Smooth muscle cell (in vitro differentiated cells): ENCODE results near the gene KSR1. TPM values are rescaled to one million over a fixed set of nuclear protein-coding genes. Genes with fewer than 3 reads are reported as not detected.

Source experiments
- DNase-seq: peaks from one replicate; lab custom pipeline; 2025; ENCODE audit not compliant: unreplicated experiment; lab: John Stamatoyannopoulos, UW
- H2AFZ ChIP-seq: fragments of 200-600 bp; sonication (generic); 2 replicates; pipeline ENCODE4 v1.6.0; 2016; ENCODE audit warnings: antibody characterized with exemption, low read depth, mild to moderate bottlenecking
- H3F3A ChIP-seq: fragments of 200-600 bp; sonication (generic); 2 replicates; pipeline ENCODE4 v1.6.0; 2017; ENCODE audit warnings: antibody characterized with exemption, low read depth
- H3K27ac ChIP-seq: fragments of 200-600 bp; sonication (generic); 2 replicates; pipeline ENCODE4 v1.5.1; 2016; ENCODE audit warnings: low read depth, mild to moderate bottlenecking
- H3K27me3 ChIP-seq: fragments of 200-600 bp; sonication (generic); 2 replicates; pipeline ENCODE4 v1.6.1; 2016; ENCODE audit warnings: low read depth, mild to moderate bottlenecking
- H3K36me3 ChIP-seq: fragments of 200-600 bp; sonication (generic); 2 replicates; pipeline ENCODE4 v1.5.1; 2016; ENCODE audit warnings: low read depth
- H3K4me1 ChIP-seq: fragments of 200-600 bp; sonication (generic); 2 replicates; pipeline ENCODE4 v1.5.1; 2016; ENCODE audit warnings: low read depth
- H3K4me2 ChIP-seq: fragments of 200-600 bp; sonication (generic); 2 replicates; pipeline ENCODE4 v1.6.0; 2016; ENCODE audit warnings: mild to moderate bottlenecking
- H3K4me3 ChIP-seq: fragments of 200-600 bp; sonication (generic); 2 replicates; pipeline ENCODE4 v1.5.1; 2016; ENCODE audit warnings: mild to moderate bottlenecking
- H3K79me2 ChIP-seq: fragments of 200-600 bp; sonication (generic); 2 replicates; pipeline ENCODE4 v1.6.0; 2016; ENCODE audit warnings: low read depth, mild to moderate bottlenecking
- H3K9ac ChIP-seq: fragments of 200-600 bp; sonication (generic); 2 replicates; pipeline ENCODE4 v1.6.0; 2016; ENCODE audit warnings: low read depth
- H3K9me3 ChIP-seq: fragments of 200-600 bp; sonication (generic); replicated peaks from 2 replicates; pipeline ENCODE4 v1.5.1; 2016; ENCODE audit warnings: low read depth
- H4K20me1 ChIP-seq: fragments of 200-600 bp; sonication (generic); 2 replicates; pipeline ENCODE4 v1.6.0; 2016; ENCODE audit warnings: low read depth
- WGBS: methylation state at CpG from one replicate; pipeline ENCODE4 v1.1.7; 2016; ENCODE audit warnings: low lambda C conversion rate; 5-methylcytosine and 5-hydroxymethylcytosine counted together
- polyA plus RNA-seq: library from polyadenylated mRNA; unstranded; fragments of >200 nt; fragmentation: Nextera tagmentation; extraction: Ambion mirVana; gene quantifications from 2 replicates; pipeline ENCODE4 v1.2.1, GENCODE V29; 2016
- total RNA-seq: library from RNA; depleted of rRNA; stranded (reverse); fragments of >200 nt; gene quantifications from 2 replicates; pipeline ENCODE4 v1.2.3, GENCODE V29; 2014
- TF ChIP-seq, protein P1 (sequence below): fragments of 200-600 bp; sonication (generic); IDR thresholded peaks from 2 replicates; pipeline ENCODE4 v1.5.1; 2017; ENCODE audit warnings: borderline replicate concordance, mild to moderate bottlenecking, antibody characterized with exemption; ENCODE audit not compliant: insufficient read depth, poor library complexity, severe bottlenecking

The KSR1 gene
- total and polyA plus RNA-seq, 2 experiments from 2014 or later, result 40.4 to 65.1 TPM

DNA sequence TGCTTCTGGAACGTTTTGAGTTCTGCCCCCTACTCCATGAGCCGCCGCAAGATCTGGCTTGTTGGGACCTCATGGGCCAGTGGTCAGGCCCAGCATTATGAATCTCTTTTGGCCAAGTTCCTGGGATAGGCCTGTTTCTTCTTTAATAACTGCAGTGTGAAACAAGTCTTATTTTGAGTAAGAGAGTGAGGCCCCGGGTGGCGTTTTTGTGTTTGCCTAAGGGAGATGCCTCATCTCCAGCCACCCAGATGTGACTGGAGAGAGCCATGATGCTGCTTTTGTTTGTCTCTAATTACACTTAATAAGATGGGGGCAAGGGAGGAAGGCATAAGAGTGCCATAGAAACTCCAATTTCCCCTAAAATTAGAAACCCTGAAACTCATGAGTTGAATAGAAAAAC lies 39.8 kb downstream of the KSR1 start:
- H4K20me1 ChIP-seq, result peaks cover 100% of the 10 kb centered on the region
- TF ChIP-seq, protein P1, sequence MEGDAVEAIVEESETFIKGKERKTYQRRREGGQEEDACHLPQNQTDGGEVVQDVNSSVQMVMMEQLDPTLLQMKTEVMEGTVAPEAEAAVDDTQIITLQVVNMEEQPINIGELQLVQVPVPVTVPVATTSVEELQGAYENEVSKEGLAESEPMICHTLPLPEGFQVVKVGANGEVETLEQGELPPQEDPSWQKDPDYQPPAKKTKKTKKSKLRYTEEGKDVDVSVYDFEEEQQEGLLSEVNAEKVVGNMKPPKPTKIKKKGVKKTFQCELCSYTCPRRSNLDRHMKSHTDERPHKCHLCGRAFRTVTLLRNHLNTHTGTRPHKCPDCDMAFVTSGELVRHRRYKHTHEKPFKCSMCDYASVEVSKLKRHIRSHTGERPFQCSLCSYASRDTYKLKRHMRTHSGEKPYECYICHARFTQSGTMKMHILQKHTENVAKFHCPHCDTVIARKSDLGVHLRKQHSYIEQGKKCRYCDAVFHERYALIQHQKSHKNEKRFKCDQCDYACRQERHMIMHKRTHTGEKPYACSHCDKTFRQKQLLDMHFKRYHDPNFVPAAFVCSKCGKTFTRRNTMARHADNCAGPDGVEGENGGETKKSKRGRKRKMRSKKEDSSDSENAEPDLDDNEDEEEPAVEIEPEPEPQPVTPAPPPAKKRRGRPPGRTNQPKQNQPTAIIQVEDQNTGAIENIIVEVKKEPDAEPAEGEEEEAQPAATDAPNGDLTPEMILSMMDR, result no peak
- no peak overlapping the region for H3K9ac ChIP-seq
- H3K4me2 ChIP-seq, result no peak overlapping the region
- H3K36me3 ChIP-seq, result no peaks in the 10 kb centered on the region
- no peaks in the 10 kb centered on the region for H3K27me3 ChIP-seq
- H2AFZ ChIP-seq, result no peak overlapping the region
- no peaks in the 10 kb centered on the region for H3K9me3 ChIP-seq
- H3F3A ChIP-seq, result peaks cover 6% of the 10 kb centered on the region
- peaks cover 52% of the 10 kb centered on the region for H3K4me1 ChIP-seq
- peaks cover 100% of the 10 kb centered on the region for H3K79me2 ChIP-seq
- H3K27ac ChIP-seq, result peak overlapping the region; percentile 44
- DNase-seq, result no peak
- H3K4me3 ChIP-seq, result no peak overlapping the region
- 70% methylated on average over 5 of the region's 5 CpGs for WGBS

DNA sequence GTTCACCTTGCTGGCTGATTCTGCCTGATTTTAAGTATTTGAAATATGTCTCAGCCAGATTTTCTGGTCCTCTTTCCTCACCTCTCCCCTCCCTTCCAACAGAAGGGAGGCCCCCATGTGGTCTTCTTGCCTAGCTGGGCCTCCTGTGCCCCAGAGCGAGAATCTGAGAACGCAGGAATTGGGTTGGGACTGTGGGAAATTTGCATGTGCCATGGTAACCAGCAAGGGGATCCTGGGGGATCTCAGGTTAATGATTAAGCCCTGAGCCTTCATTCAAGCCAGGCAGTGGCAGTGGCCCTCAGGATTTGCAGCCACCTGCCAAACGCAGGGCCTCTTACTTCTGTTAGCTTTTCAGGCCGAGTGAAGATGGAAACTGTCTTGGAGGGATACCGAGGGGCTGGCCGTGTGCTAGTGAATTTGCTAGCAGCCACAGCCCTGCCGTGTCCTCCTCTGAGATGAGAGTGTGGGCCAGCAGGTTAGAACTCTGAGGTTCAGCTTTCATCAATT lies 40.2 kb downstream of the KSR1 start:
- Histone ChIP-seq H3K36me3 (no peaks in the 10 kb centered on the region), H3K9me3 (no peaks in the 10 kb centered on the region), H3F3A (peaks cover 6% of the 10 kb centered on the region), H3K27ac (peak overlapping the region; percentile 44), H3K9ac (no peak overlapping the region), H2AFZ (no peak overlapping the region), H3K4me3 (no peak overlapping the region), H4K20me1 (peaks cover 98% of the 10 kb centered on the region), H3K27me3 (no peaks in the 10 kb centered on the region), H3K4me1 (peaks cover 50% of the 10 kb centered on the region), H3K4me2 (no peak overlapping the region), H3K79me2 (peaks cover 99% of the 10 kb centered on the region)
- WGBS, result 89% methylated on average over 7 of the region's 7 CpGs
- TF ChIP-seq, protein P1, result no peak
- DNase-seq, result no peak

DNA sequence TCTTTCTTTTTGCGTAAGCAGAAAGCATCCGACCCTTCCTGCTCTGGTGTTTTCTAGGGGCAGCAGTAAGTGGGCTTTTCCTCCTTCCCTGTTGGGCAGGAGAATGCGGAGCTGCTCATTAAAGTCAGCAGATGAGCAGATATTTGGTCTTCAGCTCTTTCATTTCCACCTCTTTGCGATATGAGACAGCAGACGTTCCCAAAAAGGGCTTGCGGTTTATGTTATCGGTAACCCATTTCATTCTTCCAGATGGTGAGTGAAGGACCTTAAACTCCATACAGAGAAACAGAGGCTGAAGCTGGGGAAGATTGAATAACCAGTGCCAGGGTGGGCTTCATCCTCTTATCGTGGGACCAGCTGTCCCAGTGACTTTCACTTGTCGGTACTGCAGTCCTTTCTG lies 40.7 kb downstream of the KSR1 start:
- Histone ChIP-seq H3K4me2 (no peak overlapping the region), H3K9me3 (no peaks in the 10 kb centered on the region), H2AFZ (no peak overlapping the region), H3F3A (peaks cover 11% of the 10 kb centered on the region), H3K27me3 (no peaks in the 10 kb centered on the region), H3K27ac (peak overlapping the region; percentile 44), H3K79me2 (peaks cover 99% of the 10 kb centered on the region), H3K4me1 (peaks cover 45% of the 10 kb centered on the region), H3K9ac (no peak overlapping the region), H3K36me3 (no peaks in the 10 kb centered on the region), H4K20me1 (peaks cover 98% of the 10 kb centered on the region), H3K4me3 (no peak overlapping the region)
- WGBS, result 90% methylated on average over 9 of the region's 9 CpGs
- DNase-seq, result no peak
- TF ChIP-seq, protein P1, result no peak

DNA sequence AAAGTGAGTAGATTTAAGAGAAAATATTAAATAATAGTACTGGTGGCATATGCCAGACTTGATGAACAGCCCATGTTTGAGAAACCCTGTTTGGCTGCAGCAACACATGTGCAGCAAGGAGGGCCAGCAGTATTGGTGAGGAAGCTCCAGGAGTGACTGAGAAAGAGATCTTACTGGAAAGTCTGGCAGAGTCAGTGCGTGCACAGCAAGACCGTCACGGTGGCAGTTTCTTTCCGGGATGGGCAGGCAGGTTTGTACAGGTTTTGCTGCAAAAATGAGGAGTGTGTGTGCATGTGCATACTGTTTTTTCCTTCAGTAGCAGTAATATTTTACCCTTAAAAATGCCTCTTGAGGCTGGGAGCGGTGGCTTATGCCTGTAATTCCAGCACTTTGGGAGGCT lies 41.4 kb downstream of the KSR1 start:
- 87% methylated on average over 5 of the region's 5 CpGs for WGBS
- Histone ChIP-seq H3K79me2 (peaks cover 99% of the 10 kb centered on the region), H2AFZ (no peak overlapping the region), H3K27ac (peak overlapping the region; percentile 44), H3K9me3 (no peaks in the 10 kb centered on the region), H3K9ac (no peak overlapping the region), H3F3A (peaks cover 18% of the 10 kb centered on the region), H3K4me3 (no peak overlapping the region), H3K4me2 (no peak overlapping the region), H4K20me1 (peaks cover 98% of the 10 kb centered on the region), H3K36me3 (no peaks in the 10 kb centered on the region), H3K4me1 (peaks cover 48% of the 10 kb centered on the region), H3K27me3 (no peaks in the 10 kb centered on the region)
- TF ChIP-seq, protein P1, result no peak
- no peak for DNase-seq
